Muscle of arm (tissue), 12 donors: ENCODE results near the gene CTF1. TPM values are rescaled to one million over a fixed set of nuclear protein-coding genes. Genes with fewer than 3 reads are reported as not detected.

Experiments
- DNase-seq: peaks from one replicate; pipeline ENCODE4 v3.0.0-alpha.2; 2013
- polyA plus RNA-seq, 12 donors: library from polyadenylated mRNA; unstranded; fragments of 120-200 nt; gene quantifications; one replicate each; pipeline ENCODE4 v1.2.1, GENCODE V29; 2013; ENCODE audit not compliant: insufficient read length in 12 of 12

Gene CTF1
- polyA plus RNA-seq, 12 donors: 8.7 to 15.7 (median 10.5) TPM; not detected in 2

- no peak for DNase-seq
These were observed 7.2 kb downstream of the CTF1 start for GRCh38 chr16:30903596-30903995.

DNA sequence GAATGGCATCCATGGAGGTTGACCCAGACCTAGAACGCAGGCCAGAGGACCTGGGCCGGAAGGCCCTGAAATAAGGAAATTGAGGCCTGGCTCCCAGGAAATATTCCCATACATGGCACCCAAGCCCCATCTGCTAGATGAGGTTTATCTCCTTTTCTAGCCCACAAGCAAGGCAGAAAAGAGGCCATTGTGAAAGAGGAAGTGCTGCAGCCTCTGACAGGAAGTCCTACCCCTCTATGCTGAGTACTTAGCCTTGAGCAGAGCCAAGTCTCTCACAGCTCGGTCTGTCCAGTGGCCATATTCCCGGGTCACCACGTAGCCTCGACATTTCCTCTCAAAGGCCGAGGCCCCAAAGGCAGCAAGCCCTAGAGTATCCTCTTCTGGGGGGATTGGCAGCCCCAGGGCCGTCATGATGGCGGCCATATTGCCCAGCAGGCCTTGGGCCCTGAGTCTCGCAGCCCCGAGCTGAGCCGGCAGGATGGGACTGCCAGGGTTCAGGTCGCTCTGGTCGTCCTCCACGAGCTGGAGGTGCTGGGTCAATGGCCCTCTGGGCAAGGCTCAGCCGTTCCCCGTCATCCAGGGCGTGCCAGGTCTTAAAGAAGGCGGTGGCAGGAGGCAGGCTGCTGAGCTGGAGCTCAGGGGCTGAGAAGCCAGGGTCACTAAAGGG is 7.8 kb downstream of the CTF1 start:
- no peak for DNase-seq

GRCh38 chr16:30907064-30907463 is 10.7 kb downstream of the CTF1 start:
- no peak for DNase-seq

GRCh38 chr16:30910427-30911029 is 14.1 kb downstream of the CTF1 start:
- DNase-seq: no peak

DNA sequence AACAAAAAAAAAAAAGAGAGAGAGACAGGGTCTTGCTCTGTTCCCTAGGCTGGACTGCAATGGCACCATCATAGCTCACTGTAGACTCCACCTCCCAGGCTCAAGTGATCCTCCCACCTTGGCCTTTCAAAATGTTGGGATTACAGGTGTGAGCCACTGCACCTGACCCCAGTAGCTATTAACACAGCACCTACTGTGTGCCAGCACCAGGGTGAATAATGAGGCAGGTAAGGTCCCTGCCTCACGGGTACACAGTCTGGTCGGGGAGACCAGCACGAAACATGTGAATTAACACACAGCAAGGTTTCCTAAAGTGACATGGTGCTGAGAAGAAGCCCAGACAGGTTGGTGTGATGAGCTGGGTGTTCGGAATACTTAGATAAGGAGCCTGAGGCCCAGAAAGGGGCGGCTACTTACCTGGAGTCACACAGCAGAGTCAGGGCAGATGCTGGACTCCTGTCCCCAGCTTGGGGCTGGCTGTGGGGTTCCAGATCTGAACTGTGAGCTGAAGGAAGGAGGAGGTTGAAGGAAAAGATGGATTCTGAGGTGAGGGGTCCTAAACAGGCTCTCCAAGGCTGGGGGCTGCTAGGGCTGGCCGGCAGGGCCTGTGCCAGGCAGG is 16.5 kb downstream of the CTF1 start:
- DNase-seq: no peak

- DNase-seq: no peak
These were observed 18.4 kb downstream of the CTF1 start for GRCh38 chr16:30914830-30915229.

- DNase-seq: no peak
These were observed 22.2 kb downstream of the CTF1 start for GRCh38 chr16:30918614-30919013.

- no peak for DNase-seq
These were observed 24.5 kb downstream of the CTF1 start for GRCh38 chr16:30920891-30921290.

DNA sequence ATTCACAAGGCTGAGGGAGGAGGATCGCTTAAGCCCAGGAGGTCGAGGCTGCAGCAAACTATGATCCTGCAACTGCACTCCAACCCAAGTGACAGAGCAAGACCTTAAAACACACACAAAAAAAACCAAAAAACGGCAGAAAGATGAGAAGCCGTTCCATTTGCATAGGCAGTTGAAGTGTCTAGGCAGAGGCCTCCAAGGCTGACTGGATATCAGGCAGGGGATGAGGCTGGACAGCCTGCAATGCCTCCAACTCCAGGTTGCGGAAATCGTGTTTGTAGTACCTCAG is 25.0 kb downstream of the CTF1 start:
- no peak for DNase-seq

- DNase-seq: peak; percentile 95
These were observed 25.5 kb downstream of the CTF1 start for GRCh38 chr16:30921748-30922419.

DNA sequence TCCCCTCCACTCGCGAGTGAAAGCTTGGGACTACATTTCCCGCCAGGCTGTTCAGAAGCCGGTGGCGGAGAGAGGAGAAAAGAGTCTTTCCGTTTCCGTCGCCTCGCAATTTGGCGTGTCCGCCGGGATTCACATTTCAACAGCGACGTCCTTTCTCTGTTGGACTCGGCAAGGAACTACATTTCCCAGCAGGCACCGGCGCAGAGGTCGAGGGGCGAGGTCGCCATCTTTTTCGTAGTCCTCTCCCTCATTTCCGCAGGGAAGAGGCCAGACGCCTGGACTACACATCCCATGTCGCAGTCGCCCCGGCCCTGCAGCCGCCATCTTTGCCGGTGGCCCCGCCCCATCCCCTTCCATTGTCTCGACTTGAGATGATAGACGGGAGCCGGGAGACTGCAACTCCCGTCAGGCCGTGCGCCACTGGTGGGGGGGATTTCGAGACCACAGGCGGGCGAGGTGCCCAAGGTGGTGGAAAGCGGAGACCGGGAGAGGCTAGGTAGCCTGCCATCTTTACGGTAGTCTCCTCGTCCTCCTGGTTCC is 26.1 kb downstream of the CTF1 start:
- peak; percentile 100 for DNase-seq

- DNase-seq: peak; percentile 100
These were observed 26.6 kb downstream of the CTF1 start for GRCh38 chr16:30922960-30923535.

- DNase-seq: no peak
These were observed 27.2 kb downstream of the CTF1 start, which contains the start of gene FBXL19 for GRCh38 chr16:30923554-30924075. Gene FBXL19 (plus strand): TSS chr16:30923572. CDS start chr16:30925755, 2,183 bp downstream.

GRCh38 chr16:30924076-30924912 is 27.9 kb downstream of the CTF1 start:
- DNase-seq: no peak

- DNase-seq: no peak
These were observed 28.7 kb downstream of the CTF1 start for GRCh38 chr16:30924913-30925631.

- DNase-seq: no peak
These were observed 29.2 kb downstream of the CTF1 start for GRCh38 chr16:30925632-30925987.

- DNase-seq: no peak
These were observed 29.8 kb downstream of the CTF1 start for GRCh38 chr16:30925995-30926811.

DNA sequence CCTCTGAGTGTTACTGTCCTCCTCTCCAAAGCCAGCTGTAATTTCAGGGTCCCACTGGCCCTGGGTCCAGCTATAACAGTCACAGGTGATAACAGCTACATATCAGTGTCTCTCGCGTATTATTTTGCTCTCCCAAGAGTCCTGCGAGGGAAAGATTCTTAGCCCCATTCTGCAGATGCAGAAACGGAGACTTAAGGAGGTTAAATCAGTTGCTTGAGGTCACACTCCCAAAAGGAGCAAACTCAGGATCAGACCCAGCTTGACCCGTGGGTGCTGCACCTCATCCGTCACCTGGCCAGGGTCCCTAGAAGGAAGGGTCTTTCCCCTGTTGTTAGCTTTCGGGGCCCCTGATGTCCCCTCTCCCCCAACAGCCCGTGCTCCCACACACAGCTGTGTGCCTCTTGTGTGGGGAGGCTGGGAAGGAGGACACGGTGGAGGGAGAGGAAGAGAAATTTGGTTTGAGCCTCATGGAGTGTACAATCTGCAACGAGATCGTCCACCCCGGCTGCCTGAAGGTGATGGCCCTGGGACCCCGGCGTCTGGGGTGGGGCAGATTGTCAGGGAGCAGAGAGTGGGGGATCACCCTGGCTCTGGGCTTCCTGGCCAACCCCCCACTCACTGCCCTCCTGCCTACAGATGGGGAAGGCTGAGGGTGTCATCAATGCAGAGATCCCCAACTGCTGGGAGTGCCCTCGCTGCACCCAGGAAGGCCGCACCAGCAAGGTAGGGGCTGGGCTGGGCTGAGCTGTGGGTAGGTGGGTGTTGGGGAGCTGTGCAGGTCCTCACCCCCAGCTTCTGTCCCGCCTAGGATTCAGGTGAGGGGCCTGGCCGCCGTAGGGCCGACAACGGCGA is 30.7 kb downstream of the CTF1 start:
- no peak for DNase-seq
